Measurements from ENCODE around the gene FNDC7.
A peak's percentile ranks its signal among the peaks of the same experiment; 100 is the strongest.

The FNDC7 gene

GRCh38 chr1:108686614-108687313, 25.9 kb upstream of the FNDC7 start:
- no peak for DNase-seq (ENCODE audit: low read depth)
- H3K4me3 ChIP-seq (ENCODE audit: low read length) = no peak overlapping the region
- TF ChIP-seq CTCF (conservative IDR thresholded peaks at IDR 0.05; ENCODE audit: low read depth, low read length) = no peak

DNA sequence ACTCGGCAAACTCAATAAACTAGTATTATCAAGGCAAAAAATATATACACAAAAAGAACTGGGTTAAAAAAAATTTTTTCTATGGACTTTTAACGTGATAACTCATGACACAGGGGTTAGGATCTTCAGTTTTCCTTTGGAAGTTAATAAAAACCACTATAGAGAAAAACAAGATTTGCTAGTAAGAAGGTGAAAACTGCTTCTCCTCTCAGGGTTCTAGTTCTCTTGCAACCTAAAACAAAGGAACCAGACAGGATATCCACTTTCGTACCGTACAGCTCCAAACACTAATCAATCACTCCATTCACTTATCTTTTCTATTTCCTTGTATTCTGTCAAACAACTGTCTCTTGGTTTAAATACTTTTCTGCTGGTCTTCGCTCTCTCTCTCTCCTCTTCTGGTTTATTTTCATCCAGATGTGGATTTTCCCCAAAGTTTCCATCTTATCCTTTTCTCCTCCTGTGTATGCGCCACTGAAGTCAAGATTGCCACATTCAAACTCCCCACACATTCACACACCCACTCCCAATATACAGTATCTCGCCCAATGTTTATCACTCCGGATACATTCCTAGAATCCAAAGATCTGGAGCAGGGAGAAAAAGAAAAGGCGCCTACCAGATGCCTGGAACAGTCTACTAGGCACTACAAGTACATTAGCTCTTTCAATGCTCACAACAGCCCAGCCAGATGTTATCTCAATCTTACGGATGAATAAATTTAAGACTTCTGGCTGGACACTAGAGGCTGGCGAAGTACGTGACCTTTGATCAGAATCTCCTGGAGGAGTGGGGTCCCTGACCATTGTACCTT, 21.4 kb upstream of the FNDC7 start:
- TF ChIP-seq CTCF (conservative IDR thresholded peaks at IDR 0.05; ENCODE audit: low read depth, low read length) = no peak
- H3K4me3 ChIP-seq (ENCODE audit: low read length) = peak overlapping the region; percentile 96
- DNase-seq (ENCODE audit: low read depth) = no peak

- peak within 1 kb of the TSS; percentile 96 for H3K4me3 ChIP-seq (ENCODE audit: low read length)
- no peak for TF ChIP-seq CTCF (conservative IDR thresholded peaks at IDR 0.05; ENCODE audit: low read depth, low read length)
- peak; percentile 70 for DNase-seq (ENCODE audit: low read depth)
Observed at GRCh38 chr1:108691942-108692723, 20.6 kb upstream of the FNDC7 start, which contains the start of gene PRPF38B. PRPF38B (plus strand) TSS chr1:108692310; CDS start chr1:108692592, 282 bp downstream.

DNA sequence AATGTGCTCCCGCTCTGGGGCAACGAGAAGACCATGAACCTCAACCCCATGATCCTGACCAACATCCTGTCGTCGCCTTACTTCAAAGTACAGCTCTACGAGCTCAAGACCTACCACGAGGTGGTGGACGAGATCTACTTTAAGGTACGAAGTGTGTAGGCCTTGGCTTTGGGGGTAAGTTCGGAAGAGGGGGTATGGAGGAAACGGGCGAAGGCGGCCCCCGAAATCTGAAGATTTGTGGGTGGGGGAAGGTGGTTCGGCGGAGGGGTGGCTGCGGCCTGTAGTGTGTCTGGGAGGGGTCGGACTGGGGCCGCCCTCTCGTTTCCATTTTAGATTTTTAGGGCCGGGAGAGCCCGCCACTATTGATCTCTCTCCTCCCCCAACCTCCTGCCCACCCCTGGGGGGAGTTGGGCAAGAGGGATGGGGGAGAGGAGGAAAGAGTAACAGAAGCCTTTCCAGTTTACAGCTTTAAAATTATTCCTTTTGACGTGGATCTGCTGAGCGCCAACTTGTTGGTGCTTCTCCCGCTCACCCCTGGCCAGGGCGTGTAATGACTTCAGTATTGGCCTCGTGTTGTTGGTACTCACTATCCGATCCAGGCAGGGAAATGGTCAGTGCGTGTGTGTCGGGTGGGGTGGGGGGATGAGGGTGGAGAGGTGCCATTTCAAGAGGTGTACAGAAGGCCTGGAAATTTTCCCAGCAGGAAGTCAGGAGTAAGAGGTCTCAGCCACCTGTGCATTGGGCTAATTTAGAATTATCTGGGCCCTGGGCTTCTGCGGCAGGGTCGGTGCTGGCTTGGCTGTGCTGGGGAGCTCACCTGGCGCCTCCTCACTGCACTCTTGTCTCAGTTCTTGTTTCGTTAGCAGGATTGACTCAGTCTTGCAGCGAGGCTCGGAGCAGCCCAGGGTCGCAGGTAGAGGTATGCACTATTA, 19.7 kb upstream of the FNDC7 start:
- peak; percentile 32 for TF ChIP-seq CTCF (conservative IDR thresholded peaks at IDR 0.05; ENCODE audit: low read depth, low read length)
- DNase-seq (ENCODE audit: low read depth) = peak; percentile 46
- peak overlapping the region; percentile 96 for H3K4me3 ChIP-seq (ENCODE audit: low read length)

DNA sequence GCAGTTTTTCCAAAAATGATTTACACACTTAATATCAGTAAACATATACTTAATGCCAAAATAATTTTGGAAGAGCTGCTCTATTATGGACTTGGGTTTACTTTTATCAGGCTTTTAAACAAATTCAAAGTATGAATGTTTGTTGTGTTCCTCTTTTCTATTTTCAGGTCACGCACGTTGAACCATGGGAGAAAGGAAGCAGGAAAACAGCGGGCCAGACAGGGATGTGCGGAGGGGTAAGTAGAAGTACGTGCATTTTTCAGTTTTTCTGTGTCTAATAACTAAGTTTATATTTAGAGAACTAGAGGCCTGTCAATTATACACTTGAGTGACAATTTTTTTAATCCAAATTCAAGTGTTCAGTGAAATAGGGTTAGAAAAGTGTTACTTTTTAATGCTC, 17.2 kb upstream of the FNDC7 start:
- no peak for TF ChIP-seq CTCF (conservative IDR thresholded peaks at IDR 0.05; ENCODE audit: low read depth, low read length)
- no peak for DNase-seq (ENCODE audit: low read depth)
- no peak overlapping the region for H3K4me3 ChIP-seq (ENCODE audit: low read length)
